WI38 (cell line): ENCODE measurements around the gene SUPT4H1.

ENCODE experiments used
- H3K4me3 ChIP-seq: 2 replicates; pipeline ENCODE4 v1.5.1; 2011; ENCODE audit warnings: low read depth, mild to moderate bottlenecking, control low read depth, low read length
- CTCF ChIP-seq: IDR thresholded peaks from 2 replicates; pipeline ENCODE4 v1.5.1; 2012; ENCODE audit warnings: low read depth, mild to moderate bottlenecking, control low read depth, low read length

The SUPT4H1 gene

GRCh38 chr17:58306131-58306951 is 45.7 kb downstream of the SUPT4H1 start:
- no peak overlapping the region for H3K4me3 ChIP-seq
- no peak for TF ChIP-seq CTCF

GRCh38 chr17:58305626-58306025 is 46.4 kb downstream of the SUPT4H1 start:
- TF ChIP-seq CTCF = no peak
- H3K4me3 ChIP-seq = no peak overlapping the region

GRCh38 chr17:58304750-58305486 is 47.1 kb downstream of the SUPT4H1 start:
- no peak overlapping the region for H3K4me3 ChIP-seq
- TF ChIP-seq CTCF = no peak

GRCh38 chr17:58303971-58304749 is 47.8 kb downstream of the SUPT4H1 start:
- no peak overlapping the region for H3K4me3 ChIP-seq
- peak; percentile 81 for TF ChIP-seq CTCF

GRCh38 chr17:58302919-58303585 is 48.9 kb downstream of the SUPT4H1 start:
- H3K4me3 ChIP-seq = no peak overlapping the region
- no peak for TF ChIP-seq CTCF

- no peak overlapping the region for H3K4me3 ChIP-seq
- no peak for TF ChIP-seq CTCF
Measured at GRCh38 chr17:58302171-58302918, 49.7 kb downstream of the SUPT4H1 start.
